DOHH2 (cell line): ENCODE data around the gene VIM.

Source experiments
- H3F3A ChIP-seq: fragments of 200-600 bp; sonication (generic), shearing (Covaris generic); 2 replicates; pipeline ENCODE4 v1.6.0; 2016; ENCODE audit warnings: antibody characterized with exemption, mild to moderate bottlenecking; ENCODE audit not compliant: control insufficient read depth, insufficient read depth
- H3K27ac ChIP-seq: fragments of 200-600 bp; sonication (generic); 2 replicates; pipeline ENCODE4 v1.5.1; 2014; ENCODE audit warnings: low read depth, mild to moderate bottlenecking, low read length, moderate library complexity
- H3K27me3 ChIP-seq: fragments of 200-600 bp; sonication (generic); 2 replicates; pipeline ENCODE4 v1.6.1; 2014; ENCODE audit warnings: mild to moderate bottlenecking, low read length, mixed read lengths; ENCODE audit not compliant: control insufficient read depth
- H3K36me3 ChIP-seq: fragments of 200-600 bp; sonication (generic); 2 replicates; pipeline ENCODE4 v1.6.1; 2014; ENCODE audit warnings: mild to moderate bottlenecking, low read length, moderate library complexity, mixed read lengths; ENCODE audit not compliant: control insufficient read depth
- H3K4me1 ChIP-seq: fragments of 200-600 bp; sonication (generic); 2 replicates; pipeline ENCODE4 v1.6.1; 2014; ENCODE audit warnings: mild to moderate bottlenecking, low read length, mixed read lengths; ENCODE audit not compliant: control insufficient read depth
- H3K4me2 ChIP-seq: fragments of 200-600 bp; sonication (generic); 2 replicates; pipeline ENCODE4 v1.6.0; 2014; ENCODE audit warnings: mild to moderate bottlenecking, low read length, moderate library complexity
- H3K4me3 ChIP-seq: fragments of 200-600 bp; sonication (generic); 2 replicates; pipeline ENCODE4 v1.5.1; 2014; ENCODE audit warnings: mild to moderate bottlenecking, low read length, mixed read lengths
- H3K79me2 ChIP-seq: fragments of 200-600 bp; sonication (generic); 2 replicates; pipeline ENCODE4 v1.6.1; 2014; ENCODE audit warnings: mild to moderate bottlenecking, low read length, mixed read lengths; ENCODE audit not compliant: control insufficient read depth
- H3K9me2 ChIP-seq: fragments of 200-600 bp; sonication (generic); replicated peaks from 2 replicates; pipeline ENCODE4 v1.6.1; 2014; ENCODE audit warnings: mild to moderate bottlenecking, low read length, mixed read lengths; ENCODE audit not compliant: control insufficient read depth
- H3K9me3 ChIP-seq: fragments of 200-600 bp; sonication (generic); 2 replicates; pipeline ENCODE4 v1.6.1; 2014; ENCODE audit warnings: antibody characterized with exemption, low read length, mixed read lengths; ENCODE audit not compliant: control insufficient read depth, insufficient read depth
- H4K20me1 ChIP-seq: fragments of 200-600 bp; sonication (generic); 2 replicates; pipeline ENCODE4 v1.6.0; 2014; ENCODE audit warnings: low read depth, mild to moderate bottlenecking, antibody characterized with exemption, low read length, moderate library complexity; ENCODE audit not compliant: control insufficient read depth, insufficient read depth
- EZH2phosphoT487 ChIP-seq: fragments of 200-600 bp; sonication (generic); IDR thresholded peaks from 2 replicates; pipeline ENCODE4 v1.6.1; 2017; ENCODE audit warnings: borderline replicate concordance, mild to moderate bottlenecking, antibody characterized with exemption, low read length, moderate library complexity, mixed read lengths
- TF ChIP-seq, protein P1 (sequence below): fragments of 200-600 bp; sonication (generic); IDR thresholded peaks from one replicate; pipeline ENCODE4 v1.5.1; 2014; ENCODE audit warnings: antibody characterized with exemption, mild to moderate bottlenecking, low read depth, low read length; ENCODE audit not compliant: poor library complexity, severe bottlenecking

VIM gene

GRCh38 chr10:17240616-17241015 lies 12.6 kb downstream of the VIM start:
- Histone ChIP-seq H3K9me2 (no peaks in the 10 kb centered on the region), H3K4me3 (no peak overlapping the region), H3K9me3 (no peaks in the 10 kb centered on the region), H3K79me2 (no peaks in the 10 kb centered on the region), H3K27me3 (no peaks in the 10 kb centered on the region), H3K4me1 (no peaks in the 10 kb centered on the region), H4K20me1 (no peaks in the 10 kb centered on the region), H3F3A (no peaks in the 10 kb centered on the region), H3K27ac (no peak overlapping the region), H3K4me2 (no peak overlapping the region), H3K36me3 (no peaks in the 10 kb centered on the region)
- no peak for TF ChIP-seq EZH2phosphoT487
- TF ChIP-seq, protein P1, sequence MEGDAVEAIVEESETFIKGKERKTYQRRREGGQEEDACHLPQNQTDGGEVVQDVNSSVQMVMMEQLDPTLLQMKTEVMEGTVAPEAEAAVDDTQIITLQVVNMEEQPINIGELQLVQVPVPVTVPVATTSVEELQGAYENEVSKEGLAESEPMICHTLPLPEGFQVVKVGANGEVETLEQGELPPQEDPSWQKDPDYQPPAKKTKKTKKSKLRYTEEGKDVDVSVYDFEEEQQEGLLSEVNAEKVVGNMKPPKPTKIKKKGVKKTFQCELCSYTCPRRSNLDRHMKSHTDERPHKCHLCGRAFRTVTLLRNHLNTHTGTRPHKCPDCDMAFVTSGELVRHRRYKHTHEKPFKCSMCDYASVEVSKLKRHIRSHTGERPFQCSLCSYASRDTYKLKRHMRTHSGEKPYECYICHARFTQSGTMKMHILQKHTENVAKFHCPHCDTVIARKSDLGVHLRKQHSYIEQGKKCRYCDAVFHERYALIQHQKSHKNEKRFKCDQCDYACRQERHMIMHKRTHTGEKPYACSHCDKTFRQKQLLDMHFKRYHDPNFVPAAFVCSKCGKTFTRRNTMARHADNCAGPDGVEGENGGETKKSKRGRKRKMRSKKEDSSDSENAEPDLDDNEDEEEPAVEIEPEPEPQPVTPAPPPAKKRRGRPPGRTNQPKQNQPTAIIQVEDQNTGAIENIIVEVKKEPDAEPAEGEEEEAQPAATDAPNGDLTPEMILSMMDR, result no peak

- no peaks in the 10 kb centered on the region for H3K79me2 ChIP-seq
- H4K20me1 ChIP-seq, result no peaks in the 10 kb centered on the region
- TF ChIP-seq, protein P1, result no peak
- TF ChIP-seq EZH2phosphoT487, result no peak
- H3K9me3 ChIP-seq, result no peaks in the 10 kb centered on the region
- H3K4me3 ChIP-seq, result no peak overlapping the region
- no peak overlapping the region for H3K27ac ChIP-seq
- H3F3A ChIP-seq, result no peaks in the 10 kb centered on the region
- no peaks in the 10 kb centered on the region for H3K4me1 ChIP-seq
- no peaks in the 10 kb centered on the region for H3K36me3 ChIP-seq
- H3K27me3 ChIP-seq, result no peaks in the 10 kb centered on the region
- H3K4me2 ChIP-seq, result no peak overlapping the region
- no peaks in the 10 kb centered on the region for H3K9me2 ChIP-seq
Observed at GRCh38 chr10:17241611-17242333, 13.7 kb downstream of the VIM start.

DNA sequence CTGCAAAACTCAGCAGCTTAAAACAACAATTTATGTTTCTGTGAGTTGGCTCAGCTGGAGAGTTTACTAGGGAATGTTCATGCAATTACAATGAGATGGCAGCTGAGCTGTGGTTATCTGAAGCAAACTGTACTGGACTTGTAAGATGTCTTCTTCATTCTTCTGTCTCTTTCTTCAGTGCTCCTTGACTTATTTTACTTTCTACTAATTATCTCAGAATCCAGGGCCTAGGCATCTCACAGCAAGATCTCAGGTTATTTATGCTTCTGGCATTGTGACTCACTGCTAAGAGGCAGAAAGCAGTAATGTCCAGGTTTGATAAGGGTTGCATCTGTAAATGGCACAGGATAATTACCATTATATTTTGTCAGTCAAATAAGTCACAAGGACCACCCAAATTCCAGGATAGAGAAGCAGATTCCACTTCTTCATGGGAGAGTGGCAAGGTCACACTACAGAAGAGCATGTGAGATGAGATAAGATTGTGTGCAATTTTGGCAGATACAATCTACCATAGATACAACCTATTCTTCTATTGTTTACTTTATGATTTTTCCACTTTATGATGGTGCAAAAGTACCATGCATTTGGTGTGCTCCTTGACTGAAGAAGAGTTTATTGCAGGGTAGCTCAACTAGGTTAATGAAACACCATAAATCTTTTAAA lies 16.8 kb downstream of the VIM start:
- Histone ChIP-seq H4K20me1 (no peaks in the 10 kb centered on the region), H3K4me3 (no peak overlapping the region), H3K9me2 (no peaks in the 10 kb centered on the region), H3K9me3 (no peaks in the 10 kb centered on the region), H3K4me1 (no peaks in the 10 kb centered on the region), H3K27me3 (0 out of 2 replicates have a peak, but pooled peaks cover 2% of the 10 kb centered on the region), H3K4me2 (no peak overlapping the region), H3K36me3 (no peaks in the 10 kb centered on the region), H3K79me2 (no peaks in the 10 kb centered on the region), H3K27ac (no peak overlapping the region), H3F3A (no peaks in the 10 kb centered on the region)
- TF ChIP-seq, protein P1, result no peak
- TF ChIP-seq EZH2phosphoT487, result no peak
